Fibroblast of mammary gland (primary cell): ENCODE results near the gene BAD.
A peak's percentile ranks its signal among the peaks of the same experiment; 100 is the strongest.

Experiments
- DNase-seq: peaks from one replicate; pipeline ENCODE4 v3.0.0-alpha.2; 2010; ENCODE audit warnings: low read depth
- H3K4me3 ChIP-seq: 2 replicates; pipeline ENCODE4 v1.5.1; 2011; ENCODE audit warnings: low read depth, mild to moderate bottlenecking, low read length, moderate library complexity; ENCODE audit not compliant: control insufficient read depth
- TF ChIP-seq, protein P1 (sequence below): conservative IDR thresholded peaks from 2 replicates; pipeline ENCODE4 v1.5.1; 2011; ENCODE audit warnings: low read depth, low read length, inconsistent platforms; ENCODE audit not compliant: control insufficient read depth, insufficient read depth

Gene BAD

DNA sequence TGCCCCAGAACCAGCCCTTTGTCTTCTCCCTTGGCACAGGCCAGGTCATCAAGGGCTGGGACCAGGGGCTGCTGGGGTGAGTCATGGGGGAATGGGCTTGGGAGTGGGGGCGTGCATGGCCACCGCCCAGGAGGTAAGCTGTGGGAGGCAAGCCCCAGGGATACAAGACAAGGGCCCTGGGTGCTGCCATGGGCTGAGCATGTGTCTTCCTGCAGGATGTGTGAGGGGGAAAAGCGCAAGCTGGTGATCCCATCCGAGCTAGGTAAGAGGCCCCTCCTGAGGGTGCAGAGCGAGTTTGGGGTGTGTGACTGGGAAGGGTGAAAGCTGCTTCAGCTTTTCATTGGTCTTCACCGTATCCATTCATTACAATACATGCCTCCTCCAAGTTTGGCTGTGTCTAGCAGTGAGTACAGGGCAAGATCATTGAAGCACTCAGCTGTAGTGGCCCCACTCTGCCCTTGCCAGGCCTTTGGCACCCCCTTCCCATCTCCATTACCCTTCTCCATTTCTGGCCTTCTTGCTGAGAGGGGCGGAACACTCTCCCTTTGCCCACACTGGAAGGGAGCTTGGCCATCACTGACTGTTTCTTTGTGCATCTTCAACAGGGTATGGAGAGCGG lies 41.1 kb downstream of the BAD start:
- DNase-seq = no peak

DNA sequence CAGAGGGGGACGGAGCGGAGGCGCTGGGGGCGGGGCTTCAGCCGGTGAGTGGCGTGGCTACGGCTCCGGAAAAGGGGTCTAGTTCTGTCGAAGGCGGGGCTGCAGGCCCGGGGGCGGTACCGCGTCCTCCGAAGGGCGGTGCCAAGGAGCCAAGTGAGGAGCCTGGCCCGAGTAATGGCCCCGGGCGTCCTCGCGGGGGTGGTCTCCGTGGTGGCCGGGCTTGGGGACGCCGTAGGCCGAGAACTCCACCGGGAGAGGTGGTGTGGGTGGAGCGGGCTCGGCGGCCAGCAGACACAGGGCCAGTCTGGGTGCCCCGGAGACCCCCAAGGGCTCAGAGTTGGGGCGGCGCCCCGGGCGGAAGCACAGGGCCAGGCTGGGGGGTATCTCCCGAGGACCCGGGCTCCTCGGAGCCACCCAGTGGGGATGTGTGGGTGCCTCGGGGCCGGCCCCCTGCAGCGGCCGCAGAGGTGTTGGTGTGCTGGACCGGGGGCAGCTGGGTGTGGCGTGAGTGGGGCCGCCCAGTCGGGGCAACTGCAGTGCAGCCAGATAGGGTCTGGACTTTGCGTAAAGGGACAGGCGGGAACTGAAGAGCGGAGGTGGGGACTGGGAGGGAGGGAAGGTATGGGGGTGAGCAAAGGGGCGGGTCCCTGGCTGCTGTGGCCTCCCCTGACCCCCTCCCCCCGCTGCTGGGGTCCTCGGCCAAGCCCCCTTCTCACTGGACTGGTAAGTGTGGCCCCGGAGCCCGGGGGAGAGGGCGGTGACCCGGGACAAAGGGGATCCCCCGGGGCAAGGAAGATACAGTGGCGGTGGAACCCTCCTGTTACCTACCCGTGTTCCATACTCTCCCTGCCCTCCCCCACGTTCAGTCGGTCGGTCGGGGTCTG lies 42.7 kb downstream of the BAD start:
- DNase-seq = peak; percentile 28
- H3K4me3 ChIP-seq = peak overlapping the region; percentile 77
- TF ChIP-seq, protein P1, sequence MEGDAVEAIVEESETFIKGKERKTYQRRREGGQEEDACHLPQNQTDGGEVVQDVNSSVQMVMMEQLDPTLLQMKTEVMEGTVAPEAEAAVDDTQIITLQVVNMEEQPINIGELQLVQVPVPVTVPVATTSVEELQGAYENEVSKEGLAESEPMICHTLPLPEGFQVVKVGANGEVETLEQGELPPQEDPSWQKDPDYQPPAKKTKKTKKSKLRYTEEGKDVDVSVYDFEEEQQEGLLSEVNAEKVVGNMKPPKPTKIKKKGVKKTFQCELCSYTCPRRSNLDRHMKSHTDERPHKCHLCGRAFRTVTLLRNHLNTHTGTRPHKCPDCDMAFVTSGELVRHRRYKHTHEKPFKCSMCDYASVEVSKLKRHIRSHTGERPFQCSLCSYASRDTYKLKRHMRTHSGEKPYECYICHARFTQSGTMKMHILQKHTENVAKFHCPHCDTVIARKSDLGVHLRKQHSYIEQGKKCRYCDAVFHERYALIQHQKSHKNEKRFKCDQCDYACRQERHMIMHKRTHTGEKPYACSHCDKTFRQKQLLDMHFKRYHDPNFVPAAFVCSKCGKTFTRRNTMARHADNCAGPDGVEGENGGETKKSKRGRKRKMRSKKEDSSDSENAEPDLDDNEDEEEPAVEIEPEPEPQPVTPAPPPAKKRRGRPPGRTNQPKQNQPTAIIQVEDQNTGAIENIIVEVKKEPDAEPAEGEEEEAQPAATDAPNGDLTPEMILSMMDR = no peak

More for the DNA sequence above, 41.1 kb downstream of the BAD start:
- H3K4me3 ChIP-seq = no peak overlapping the region
- TF ChIP-seq, protein P1 = no peak

DNA sequence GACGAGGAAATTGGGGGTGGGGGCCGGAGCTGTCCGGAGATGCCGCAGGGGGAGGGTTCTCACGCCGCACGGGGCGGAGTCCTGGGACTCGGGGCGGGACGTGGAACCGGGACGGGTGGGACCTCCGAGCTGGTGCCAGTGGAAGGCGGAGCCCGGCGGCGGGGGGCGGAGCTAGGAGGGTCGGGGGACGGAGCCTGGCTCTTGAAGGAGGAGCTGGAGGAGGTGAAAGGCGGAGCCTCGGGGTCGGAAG lies 43.3 kb downstream of the BAD start:
- TF ChIP-seq, protein P1 = no peak
- peak overlapping the region; percentile 77 for H3K4me3 ChIP-seq
- DNase-seq = peak; percentile 99

DNA sequence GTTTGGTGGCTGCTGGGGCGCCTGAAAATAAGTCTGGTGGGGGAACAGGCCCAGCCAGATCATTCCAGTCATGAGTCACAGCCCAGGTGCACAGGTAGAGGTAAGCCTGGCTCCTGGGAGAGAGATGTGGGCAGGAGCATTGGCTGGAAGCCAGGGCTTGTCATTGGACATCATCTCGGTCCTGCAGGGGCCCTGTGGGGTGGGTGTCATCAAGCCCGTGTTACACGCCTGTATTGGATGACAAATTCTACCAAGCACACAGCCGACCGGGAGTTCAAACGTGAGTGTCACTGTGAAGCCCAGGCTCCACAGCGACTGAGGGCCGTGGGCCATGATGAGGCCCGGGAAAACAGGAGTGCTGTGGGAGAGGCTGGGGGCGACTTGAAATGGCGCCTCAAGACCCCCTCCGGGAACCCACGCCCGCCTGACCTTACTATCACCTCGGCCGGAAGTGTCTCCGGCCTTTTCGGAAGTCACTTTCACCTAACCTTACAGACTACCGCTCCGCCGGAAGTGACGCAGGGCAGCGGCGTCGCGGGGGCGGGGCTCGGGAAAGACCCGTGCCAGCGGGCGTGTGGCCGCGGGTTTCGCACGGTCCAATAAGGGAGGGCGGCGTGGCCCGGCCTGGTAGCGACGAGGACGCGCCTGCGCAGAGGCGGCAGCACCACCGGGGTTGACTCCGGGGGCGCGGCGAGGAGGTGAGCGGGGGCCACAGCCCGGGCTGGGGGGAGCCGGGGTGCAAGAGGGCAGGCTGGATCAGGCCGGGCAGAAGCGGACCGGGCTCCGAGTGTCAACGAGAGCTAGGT lies 43.8 kb downstream of the BAD start, which contains the start of gene FKBP2:
TSS of gene FKBP2 (plus strand) at position 661 of the 806 bp plus-strand sequence. CDS start 1,293 bp downstream, outside the sequence.
- H3K4me3 ChIP-seq = peak within 1 kb of the TSS; percentile 77
- TF ChIP-seq, protein P1 = no peak
- DNase-seq = peak; percentile 94

DNA sequence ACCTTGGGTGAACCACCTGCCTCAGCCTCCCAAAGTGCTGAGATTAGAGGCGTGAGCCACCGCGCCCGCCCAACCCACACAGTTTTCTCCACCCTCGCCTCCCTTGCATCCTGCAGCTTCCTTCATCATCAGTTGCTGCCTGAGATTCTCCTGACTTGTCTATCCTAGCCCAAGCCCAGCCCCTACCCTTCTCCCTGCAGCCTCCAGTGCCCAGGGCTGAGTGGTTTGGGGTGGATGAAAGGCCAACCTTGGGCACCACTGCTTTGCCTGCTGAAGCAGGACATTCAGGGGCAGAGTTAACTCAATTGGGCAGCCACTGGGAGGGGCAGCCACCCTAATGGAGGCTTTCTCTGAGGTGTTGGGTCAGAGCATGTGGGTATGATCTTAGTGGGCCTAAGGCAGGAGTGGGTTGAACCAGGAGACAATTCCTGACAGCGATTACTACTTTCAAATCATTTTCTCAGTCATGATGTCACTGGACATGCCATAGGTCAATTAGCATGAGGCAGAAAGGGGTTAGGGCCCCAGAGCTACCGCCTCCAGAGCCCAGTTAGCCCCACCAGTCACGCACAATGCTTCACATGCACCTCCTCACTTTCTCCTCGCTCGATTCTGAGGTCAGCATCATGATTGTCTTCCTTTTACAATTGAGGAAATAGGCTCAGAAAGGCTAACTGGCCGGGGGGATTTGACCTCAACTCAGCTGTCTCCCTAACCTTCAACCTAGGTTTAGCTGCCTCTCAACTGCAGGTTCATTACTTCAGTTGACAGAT lies 44.6 kb downstream of the BAD start:
- TF ChIP-seq, protein P1 = no peak
- no peak for DNase-seq
- H3K4me3 ChIP-seq = peak overlapping the region; percentile 62

DNA sequence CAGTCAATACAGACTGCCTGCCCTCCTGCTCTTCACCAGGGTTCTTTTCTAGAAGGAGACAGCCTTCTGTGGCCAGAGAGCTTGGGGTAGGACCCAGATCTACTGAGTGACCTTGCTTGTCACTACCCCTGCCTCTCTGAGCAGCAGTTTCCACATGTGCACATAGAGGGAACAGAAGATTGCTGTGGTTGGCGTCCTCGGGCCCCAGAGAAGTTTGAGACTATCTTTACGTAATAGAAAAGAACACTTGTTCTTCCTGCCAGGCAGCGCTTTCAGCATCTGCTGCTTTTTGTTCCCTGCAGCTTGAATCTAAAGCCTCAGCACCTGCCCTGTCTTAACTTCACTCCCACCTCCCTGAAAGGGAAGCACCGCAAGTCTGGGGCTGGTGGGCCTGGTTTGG lies 45.5 kb downstream of the BAD start:
- H3K4me3 ChIP-seq = no peak overlapping the region
- TF ChIP-seq, protein P1 = no peak
- no peak for DNase-seq
